Right hindlimb (tissue), 1 donor: ENCODE data around the gene TMEM163.

Source experiments
- DNase-seq: peaks from one replicate; pipeline ENCODE4 v3.0.0-alpha.2; 2018

Gene TMEM163

GRCh38 chr2:134690629-134691215 is 28.1 kb downstream of the TMEM163 start:
- DNase-seq, result no peak

DNA sequence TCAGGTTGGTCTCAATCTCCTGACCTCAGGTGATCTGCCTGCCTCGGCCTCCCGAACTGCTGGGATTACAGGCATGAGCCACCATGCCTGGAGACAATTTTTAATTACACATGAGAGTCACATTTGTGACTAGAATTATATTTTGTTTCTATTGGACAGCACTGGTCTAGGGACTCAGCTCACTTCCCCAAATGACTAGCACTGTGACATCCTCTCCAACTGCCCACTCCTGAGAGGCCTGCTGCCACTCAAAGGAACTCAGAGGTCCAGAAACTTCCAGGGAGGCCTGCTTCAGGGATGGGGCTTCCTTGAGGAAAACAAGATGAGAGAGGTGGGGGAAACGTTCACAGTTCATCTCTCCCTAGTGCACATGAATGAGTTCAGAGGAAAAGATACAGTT is 29.5 kb downstream of the TMEM163 start:
- no peak for DNase-seq

- DNase-seq, result no peak
These were observed 32.8 kb downstream of the TMEM163 start for GRCh38 chr2:134685967-134686366.

- DNase-seq, result no peak
These were observed 35.2 kb downstream of the TMEM163 start for GRCh38 chr2:134683561-134684112.

GRCh38 chr2:134682726-134683125 is 36.1 kb downstream of the TMEM163 start:
- no peak for DNase-seq

- DNase-seq, result no peak
These were observed 37.6 kb downstream of the TMEM163 start for GRCh38 chr2:134681201-134681600.

GRCh38 chr2:134679745-134680144 is 39.1 kb downstream of the TMEM163 start:
- peak; percentile 34 for DNase-seq

- DNase-seq, result no peak
These were observed 39.5 kb downstream of the TMEM163 start for GRCh38 chr2:134679294-134679693.

- DNase-seq, result peak; percentile 82
These were observed 40.7 kb downstream of the TMEM163 start for GRCh38 chr2:134677856-134678756.

DNA sequence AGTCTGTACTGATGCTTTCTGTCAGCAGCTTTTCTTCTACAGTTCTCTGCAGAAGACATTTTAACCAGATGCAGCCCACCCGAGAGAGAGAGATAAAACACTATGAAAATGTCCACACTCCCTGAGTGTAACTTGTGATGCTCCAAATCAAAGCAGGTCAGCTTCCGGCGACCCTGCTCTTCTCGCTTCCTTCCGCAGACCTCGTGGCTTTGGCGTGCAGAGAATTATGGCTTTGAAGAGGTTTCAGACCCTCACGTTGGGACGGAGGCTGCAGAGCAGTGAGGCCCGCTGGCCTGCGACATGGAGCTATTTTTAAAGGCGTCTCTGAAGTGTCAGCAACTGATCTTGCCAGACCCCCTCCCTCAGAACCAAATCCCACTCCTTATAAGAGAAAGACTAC is 41.8 kb downstream of the TMEM163 start:
- DNase-seq, result no peak

DNA sequence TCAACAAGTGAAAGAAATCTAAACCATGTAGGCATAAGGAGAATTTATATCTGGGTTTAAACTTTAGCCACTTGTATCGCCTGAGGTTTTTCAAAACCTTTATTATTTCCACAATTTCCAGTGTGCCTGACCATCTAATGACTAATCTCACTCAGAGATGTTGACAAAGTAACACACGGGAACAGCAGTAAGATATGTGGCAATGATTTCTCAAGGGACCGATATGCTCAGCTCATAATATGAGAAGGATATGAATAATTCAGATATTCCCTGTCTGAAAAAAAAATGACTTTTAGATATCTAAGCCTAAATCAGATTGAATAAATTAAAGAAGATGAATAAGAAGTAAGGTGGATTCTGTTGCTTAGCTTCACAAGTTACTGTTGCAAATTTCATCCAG is 43.5 kb downstream of the TMEM163 start:
- no peak for DNase-seq

DNA sequence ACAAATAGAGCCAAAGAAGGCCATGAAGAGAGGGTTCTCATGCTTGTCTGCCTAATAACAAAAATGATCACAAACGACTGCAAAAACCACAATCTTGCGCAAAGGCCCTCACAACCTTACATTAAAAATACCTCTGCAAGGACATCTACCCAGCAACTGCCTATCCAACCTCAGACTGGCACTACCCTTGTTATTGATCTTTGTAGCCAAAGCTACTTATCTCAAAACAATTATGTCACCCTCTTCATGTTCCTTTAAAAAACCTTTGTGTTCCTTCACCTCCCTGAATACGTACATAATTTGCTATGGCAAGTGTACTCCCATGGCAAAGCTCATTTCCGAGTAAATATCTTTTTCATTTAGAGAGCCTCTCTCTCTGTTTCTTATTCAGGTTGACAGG is 44.1 kb downstream of the TMEM163 start:
- no peak for DNase-seq

GRCh38 chr2:134671513-134671912 is 47.3 kb downstream of the TMEM163 start:
- no peak for DNase-seq

- DNase-seq, result no peak
These were observed 47.8 kb downstream of the TMEM163 start for GRCh38 chr2:134670955-134671354.

- DNase-seq, result no peak
These were observed 48.8 kb downstream of the TMEM163 start for GRCh38 chr2:134669731-134670669.

DNA sequence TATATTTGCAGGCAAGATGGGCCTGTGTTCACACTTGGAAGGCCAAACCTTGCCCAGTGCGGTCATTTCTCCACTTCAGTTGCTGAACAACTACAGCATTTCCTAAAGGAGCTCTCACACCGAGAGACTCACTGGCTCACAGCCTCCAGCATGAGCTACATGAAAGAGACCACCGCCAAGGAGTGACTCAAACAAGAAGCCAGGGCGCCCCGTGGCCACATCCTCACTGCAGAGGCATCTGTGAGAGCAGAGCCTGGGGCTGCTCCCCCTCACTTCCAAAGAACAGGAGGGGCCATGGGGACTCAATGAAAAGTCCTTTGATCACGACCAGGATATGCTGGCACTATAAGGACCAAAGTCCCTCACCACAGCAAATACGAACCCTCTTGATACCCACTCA is 50.0 kb downstream of the TMEM163 start:
- no peak for DNase-seq

- no peak for DNase-seq
These were observed 51.3 kb downstream of the TMEM163 start for GRCh38 chr2:134667541-134667940.

DNA sequence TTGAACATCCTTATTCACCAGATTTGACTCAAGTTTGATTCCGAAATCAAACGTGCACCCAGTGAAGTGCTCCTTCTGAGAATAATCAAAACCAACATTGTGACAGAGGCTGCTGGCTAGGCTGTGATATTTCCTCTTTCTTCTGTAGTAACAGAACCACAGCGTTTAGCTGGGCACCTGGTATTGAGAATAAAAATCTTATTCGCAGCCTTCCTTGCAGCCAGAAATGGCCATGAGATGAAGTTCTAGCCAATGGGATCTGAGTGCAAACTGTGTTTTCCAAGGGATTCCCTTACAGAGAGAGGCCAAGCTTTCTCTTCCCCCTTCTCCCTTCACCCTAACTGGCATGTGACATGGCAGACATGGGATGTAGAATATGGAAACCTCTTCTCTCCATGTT is 51.7 kb downstream of the TMEM163 start:
- DNase-seq, result no peak

DNA sequence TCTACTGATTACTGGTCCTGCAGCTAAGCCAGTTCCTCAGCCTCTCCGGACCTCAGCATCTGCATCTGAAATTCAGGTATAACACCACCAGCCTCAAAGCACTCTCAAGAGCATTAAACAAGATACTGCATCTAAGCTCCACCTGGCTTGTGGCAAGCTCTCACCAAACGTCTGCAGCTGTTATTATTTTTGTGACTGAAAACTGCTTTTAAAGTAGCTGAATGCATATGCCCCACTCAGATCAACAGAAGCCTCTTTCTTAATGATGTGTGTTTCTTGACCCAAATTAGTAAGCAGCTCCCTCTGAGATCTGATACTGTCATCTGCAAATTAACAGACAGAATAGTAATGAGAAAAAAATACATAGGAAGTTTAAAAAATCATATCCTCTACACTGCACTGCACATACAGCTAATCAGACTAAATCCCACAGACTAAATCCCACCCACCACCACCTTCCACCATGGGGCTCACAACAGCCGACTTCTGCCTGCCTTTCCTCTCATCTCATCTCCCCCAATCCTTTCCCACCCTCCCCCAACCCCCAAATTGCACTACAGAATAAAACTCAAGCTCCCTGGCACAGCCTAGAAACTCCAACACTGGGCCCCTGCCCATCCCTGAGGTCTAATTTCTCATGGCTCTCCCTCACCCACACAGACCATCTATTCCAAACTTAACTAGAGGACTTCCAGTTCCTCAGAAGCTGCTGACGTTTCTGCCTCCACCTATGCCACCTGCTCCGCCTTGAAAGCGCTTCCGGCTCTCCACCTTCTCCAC is 52.9 kb downstream of the TMEM163 start:
- DNase-seq, result no peak

DNA sequence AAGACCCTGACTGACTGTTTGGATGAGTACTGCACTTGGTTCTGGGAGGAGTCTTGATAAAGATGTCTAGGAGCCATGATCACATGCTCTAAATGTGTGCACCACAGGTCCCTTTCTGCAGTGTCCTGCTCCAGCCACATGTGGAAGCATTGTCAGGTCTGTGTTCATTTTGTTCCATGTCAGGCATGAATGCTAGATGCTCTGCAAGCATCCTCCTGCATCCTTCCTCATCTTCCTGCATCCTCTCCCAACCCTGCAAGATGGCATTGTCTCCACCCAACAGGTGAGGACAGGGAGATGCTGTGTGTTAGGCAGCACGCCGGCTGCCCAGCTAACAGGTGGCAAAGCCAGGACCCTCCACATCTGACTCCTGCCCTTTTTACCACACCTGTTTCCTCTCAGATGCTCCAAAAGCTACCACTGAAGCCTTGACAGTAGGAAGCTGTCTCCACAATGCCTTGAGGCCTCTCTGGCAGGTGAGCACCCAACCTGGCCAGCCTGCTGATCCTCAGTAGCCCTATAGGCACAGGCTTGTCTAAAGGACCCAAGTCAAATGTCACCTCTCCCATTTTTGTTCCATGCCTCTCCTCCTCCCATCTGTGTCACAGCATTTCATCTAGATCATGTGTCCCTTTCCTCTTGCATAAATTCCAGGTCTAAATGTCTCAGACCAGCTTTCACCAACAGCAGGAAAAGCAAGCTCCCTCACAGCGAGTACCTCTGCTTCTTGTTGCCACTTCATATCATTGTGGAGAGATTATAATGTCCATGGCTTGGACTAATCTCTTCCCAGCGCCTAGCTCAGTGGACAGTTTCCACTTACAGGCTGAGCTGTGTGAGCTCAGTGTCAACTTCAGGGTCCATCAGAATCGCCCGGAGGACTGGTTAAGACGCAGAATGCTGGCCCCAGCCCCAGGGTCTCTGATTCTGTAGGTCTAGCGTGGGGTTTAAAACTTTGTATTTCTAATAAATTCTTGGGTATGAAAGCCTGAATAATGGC is 55.0 kb downstream of the TMEM163 start:
- DNase-seq, result no peak

GRCh38 chr2:134662751-134663150 is 56.0 kb downstream of the TMEM163 start:
- no peak for DNase-seq
